SK-N-DZ (cell line): Measurements from ENCODE around the gene ZBTB46.
A peak's percentile ranks its signal among the peaks of the same experiment; 100 is the strongest.
"Not testable (repeated sequence)": the region's sequence is repeated elsewhere in the genome, so short reads cannot be mapped to it uniquely, and the experiment has no call there.

ENCODE experiments used
- DNase-seq: peaks from one replicate; pipeline ENCODE4 v3.0.0-alpha.2; 2015; ENCODE audit warnings: low spot score

The ZBTB46 gene

DNA sequence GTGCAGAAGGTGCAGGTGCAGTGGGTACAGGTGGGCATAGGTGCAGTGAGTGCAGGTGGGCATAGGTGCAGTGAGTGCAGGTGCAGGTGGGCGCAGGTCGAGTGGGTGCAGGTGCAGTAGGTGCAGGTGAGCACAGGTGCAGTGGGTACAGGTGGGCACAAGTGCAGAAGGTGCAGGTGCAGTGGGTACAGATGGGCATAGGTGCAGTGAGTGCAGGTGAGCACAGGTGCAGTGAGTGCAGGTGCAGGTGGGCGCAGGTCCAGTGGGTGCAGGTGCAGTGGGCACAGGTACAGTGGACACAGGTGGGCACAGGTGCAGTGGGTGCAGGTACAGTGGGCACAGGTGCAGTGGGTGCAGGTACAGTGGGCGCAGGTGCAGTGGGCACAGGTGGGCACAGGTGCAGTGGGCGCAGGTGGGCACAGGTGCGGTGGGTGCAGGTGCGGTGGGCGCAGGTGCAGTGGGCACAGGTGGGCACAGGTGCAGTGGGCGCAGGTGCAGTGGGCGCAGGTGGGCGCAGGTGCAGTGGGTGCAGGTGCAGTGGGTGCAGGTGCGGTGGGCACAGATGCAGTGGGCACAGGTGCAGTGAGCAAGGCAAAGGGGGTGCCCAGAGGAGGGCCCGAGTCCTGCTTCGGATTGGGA is 15.3 kb downstream of the ZBTB46 start:
- no peak for DNase-seq

DNA sequence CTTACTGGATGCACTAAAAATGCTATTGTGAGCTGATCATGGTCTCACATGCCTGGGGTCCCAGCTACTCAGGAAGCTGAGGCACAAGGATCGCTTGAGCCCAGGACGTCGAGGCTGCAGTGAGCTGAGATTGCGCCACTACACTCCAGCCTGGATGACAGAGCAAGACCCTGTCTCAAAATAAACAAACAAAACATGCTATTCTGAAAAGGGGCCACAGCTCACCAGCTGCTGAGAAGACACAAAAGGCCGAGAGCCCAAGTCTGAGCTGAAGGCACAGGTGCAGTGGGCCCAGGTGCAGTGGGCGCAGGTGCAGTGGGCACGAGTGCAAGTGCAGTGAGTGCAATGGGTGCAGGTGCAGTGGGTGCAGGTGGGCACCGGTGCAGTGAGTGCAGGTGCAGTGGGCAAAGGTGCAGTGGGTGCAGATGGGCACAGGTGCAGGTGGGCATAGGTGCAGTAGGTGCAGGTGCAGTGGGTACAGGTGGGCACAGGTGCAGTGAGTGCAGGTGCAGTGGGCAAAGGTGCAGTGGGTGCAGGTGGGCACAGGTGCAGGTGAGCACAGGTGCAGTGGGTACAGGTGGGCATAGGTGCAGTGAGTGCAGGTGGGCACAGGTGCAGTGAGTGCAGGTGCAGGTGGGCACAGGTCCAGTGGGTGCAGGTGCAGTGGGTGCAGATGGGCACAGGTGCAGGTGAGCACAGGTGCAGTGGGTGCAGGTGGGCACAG is 16.0 kb downstream of the ZBTB46 start:
- DNase-seq = peak; percentile 9

DNA sequence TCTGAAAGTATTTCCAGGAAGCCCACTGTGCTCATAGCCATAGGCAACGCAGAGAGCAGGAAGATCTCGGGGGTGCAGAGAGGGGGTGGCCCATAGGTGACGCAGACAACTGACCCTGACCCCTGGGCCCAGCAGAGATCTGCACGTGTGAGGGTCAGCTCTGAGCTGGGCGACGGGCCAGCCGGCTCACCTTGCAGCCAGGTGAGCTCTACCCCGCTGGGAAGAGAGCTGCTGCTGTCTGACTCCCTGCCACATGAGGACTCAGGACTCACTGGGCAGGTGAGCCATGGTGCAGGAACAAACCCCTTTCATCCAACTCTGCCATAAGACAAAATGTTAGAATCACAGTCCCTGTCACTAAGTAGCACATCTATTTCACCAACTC is 19.6 kb downstream of the ZBTB46 start:
- no peak for DNase-seq

GRCh38 chr20:63810730-63811490 is 20.2 kb downstream of the ZBTB46 start:
- DNase-seq = no peak

- DNase-seq = no peak
Measured at GRCh38 chr20:63809856-63810255, 21.2 kb downstream of the ZBTB46 start.

DNA sequence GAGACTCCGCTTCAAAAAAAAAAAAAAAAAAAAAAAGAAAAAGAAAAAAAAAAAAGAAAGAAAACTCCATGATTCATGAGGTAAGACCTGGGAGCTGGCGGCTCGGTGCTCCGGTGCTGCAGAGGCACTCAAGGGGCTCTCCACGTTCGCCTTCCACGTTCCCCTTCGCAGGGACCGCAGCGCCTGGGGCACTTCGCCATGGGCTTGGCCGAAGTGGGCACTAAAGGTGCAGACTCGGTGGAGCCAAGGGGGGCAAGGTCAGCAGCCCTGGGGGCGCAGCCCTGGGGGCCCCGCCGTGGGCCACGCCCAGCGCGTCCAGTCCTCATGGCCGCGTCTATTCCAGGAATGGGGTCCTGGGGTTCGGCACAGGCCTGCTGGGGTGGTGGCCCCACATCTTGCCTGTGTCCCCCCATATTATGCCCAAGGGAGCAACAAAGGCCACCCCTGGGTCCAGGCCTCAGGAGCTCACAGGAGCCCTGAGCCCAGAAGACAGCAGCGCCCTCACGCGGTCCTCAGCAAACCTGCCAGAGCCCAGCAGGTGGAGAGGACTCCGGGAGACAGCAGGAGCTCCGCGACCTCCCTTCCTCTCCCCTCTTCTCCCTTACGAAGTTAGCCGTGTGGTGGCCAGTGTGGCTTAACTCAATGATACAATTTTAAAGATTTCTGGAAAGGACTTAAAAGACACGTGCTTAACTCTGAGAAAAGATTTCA is 21.9 kb downstream of the ZBTB46 start:
- no peak for DNase-seq

GRCh38 chr20:63808145-63808724 is 22.8 kb downstream of the ZBTB46 start:
- DNase-seq = no peak

- no peak for DNase-seq
Measured at GRCh38 chr20:63807654-63808053, 23.4 kb downstream of the ZBTB46 start.

DNA sequence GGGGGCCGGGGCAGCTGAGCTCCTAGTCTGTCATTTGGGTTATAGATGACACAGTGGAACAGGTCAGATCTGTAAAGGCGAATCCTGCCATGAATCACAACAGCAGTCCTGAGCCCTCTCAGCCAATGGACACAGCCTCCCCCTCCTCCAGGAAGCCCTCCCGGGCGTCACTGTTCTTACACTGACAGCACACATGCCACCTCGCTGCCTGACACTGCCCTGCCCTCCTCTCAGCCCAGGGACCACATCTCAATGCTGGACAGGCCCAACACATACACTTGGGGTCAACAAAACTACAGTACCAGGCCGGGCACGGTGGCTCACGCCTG is 26.8 kb downstream of the ZBTB46 start:
- DNase-seq = peak; percentile 12

DNA sequence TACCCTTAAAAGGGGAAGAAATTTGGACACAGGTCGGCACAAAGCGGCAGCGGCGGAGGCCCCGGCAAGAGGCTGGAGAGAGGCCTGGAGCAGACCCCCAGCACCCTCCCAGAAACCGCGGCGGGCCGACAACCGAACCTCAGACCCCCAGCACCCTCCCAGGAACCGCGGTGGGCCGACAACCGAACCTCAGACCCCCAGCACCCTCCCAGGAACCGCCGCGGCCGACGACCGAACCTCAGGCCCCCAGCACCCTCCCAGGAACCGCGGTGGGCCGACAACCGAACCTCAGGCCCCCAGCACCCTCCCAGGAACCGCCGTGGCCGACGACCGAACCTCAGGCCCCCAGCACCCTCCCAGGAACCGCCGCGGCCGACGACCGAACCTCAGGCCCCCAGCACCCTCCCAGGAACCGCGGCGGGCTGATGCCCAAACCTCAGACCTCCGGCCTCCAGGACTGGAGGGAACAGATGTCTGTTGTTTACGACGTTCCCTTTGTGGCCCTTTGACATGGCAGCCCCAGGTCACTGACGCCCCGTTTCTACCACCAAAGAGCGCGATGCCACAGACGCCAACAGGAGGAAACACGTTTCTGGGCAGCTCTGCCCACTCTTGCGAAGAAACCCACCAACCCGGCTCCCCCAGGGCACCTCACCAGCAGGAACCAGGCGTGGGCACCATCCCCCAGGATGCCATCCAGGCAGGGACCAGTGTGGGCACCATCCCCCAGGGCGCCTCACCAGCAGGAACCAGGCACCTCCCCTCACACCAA is 28.4 kb downstream of the ZBTB46 start:
- no peak for DNase-seq

- DNase-seq = peak; percentile 31
Measured at GRCh38 chr20:63801174-63801573, 29.9 kb downstream of the ZBTB46 start.

- DNase-seq = not testable (repeated sequence)
Measured at GRCh38 chr20:63800411-63800810, 30.7 kb downstream of the ZBTB46 start.

GRCh38 chr20:63799127-63799526 is 31.9 kb downstream of the ZBTB46 start:
- DNase-seq = not testable (repeated sequence)

- DNase-seq = not testable (repeated sequence)
Measured at GRCh38 chr20:63797175-63797574, 33.9 kb downstream of the ZBTB46 start.

- no peak for DNase-seq
Measured at GRCh38 chr20:63795178-63795830, 35.8 kb downstream of the ZBTB46 start.

DNA sequence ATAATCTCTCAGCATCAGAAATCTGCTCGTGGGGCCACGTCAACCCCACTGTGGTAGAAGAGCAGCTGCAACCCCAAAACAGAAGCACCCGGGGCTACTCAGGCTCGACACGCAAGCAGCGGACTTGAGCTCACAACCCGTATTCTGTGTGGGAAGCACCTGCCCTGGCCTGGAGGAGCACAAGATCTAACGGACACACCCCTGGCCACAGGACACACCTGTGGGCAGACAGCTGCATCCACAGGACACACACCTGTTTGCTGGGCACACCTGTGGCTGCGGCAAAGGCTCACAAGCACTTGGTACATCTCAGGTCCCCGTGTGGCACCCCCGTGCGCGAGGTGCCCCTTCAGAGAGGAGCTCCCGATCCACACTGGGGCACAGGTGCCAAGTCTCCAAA is 36.5 kb downstream of the ZBTB46 start:
- DNase-seq = no peak

DNA sequence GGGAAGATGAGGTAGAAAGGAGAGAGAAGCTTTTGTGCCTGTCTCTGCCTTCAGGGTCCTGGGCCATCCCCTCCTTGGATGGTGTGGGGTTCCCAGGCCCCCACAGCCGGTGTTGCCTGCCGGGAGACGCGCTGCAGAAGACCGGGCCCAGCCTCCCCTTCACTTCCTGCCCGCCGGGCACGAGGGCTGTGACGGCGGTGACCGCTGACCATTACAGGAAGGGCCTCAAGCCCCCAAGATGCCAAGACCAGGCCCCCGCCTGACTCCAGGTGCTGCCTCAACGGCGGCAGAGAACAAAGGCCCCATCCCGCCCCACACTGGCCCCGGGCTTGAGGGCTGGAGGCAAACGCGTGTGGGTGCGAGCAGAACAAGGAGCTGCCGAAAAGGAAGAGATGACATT is 38.2 kb downstream of the ZBTB46 start:
- no peak for DNase-seq

DNA sequence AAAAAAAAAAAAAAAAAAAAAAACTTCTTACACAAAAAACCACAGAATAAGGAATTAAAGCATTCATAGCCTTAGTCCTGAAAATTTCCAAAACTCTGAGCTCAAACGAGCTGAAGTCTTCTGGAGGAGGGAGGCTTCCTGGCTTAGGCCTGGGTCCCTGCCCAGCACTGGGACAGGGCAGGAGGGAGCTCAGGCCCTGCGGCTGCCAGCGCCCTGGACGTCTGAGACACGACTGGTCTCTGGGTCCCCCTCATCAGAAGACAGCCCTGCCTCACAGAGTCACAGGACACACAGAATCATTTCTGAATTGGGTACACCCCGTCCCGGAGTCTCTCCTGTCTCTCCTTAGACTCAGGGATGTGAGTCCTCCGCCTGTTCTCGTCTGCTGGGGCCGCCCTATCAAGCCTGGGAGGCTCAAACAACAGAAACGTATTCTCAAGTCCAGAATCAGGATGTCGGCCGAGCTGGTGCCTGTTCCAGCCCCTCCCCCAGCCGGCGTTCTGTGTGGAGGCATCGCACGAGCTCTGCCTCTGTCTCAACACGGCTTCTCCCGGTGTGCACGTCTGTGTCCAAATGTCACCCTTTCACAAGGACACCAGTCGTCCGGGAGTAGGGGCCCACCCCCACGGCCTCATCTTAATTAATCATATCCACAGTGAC is 39.4 kb downstream of the ZBTB46 start:
- no peak for DNase-seq

GRCh38 chr20:63790572-63791168 is 40.4 kb downstream of the ZBTB46 start:
- no peak for DNase-seq
